H1 (cell line): ENCODE results near the gene INPP5A. TPM values are rescaled to one million over a fixed set of nuclear protein-coding genes. Genes with fewer than 3 reads are reported as not detected.
A peak's percentile ranks its signal among the peaks of the same experiment; 100 is the strongest.

ENCODE experiments used
- CTCF ChIA-PET: fragments of 300-600 bp; sonication (Branson Sonifier 250); formaldehyde crosslinking; loops from one replicate; lab custom pipeline; 2021; ENCODE audit not compliant: partially characterized antibody; lab: Charles Lee
- POLR2A ChIA-PET: fragments of 300-600 bp; sonication (Branson Sonifier 250); formaldehyde crosslinking; loops from one replicate; lab custom pipeline; 2021; ENCODE audit warnings: inconsistent platforms; ENCODE audit not compliant: partially characterized antibody; lab: Charles Lee
- DNase-seq, 2 experiments: peaks; one replicate each; pipeline versions ENCODE4 v3.0.0 to v3.0.0-alpha.2; 2010 to 2022; ENCODE audit warnings: low spot score in 2 of 2, low read depth in 1 of 2, mixed read lengths in 1 of 2
- FAIRE-seq: peaks from 2 replicates; lab custom pipeline; 2011; peaks lifted over from hg19 to GRCh38; lab: Jason Lieb, UNC
- H2AFZ ChIP-seq: 2 replicates; pipeline ENCODE4 v1.8.1; 2012; ENCODE audit warnings: low read length, inconsistent platforms
- H2AK5ac ChIP-seq: 2 replicates; pipeline ENCODE4 v1.6.1; 2013; ENCODE audit warnings: low read depth, low read length
- H2BK120ac ChIP-seq: replicated peaks from 2 replicates; pipeline ENCODE3; 2013; ENCODE audit warnings: low read depth, low read length, inconsistent platforms
- H2BK12ac ChIP-seq: 2 replicates; pipeline ENCODE4 v1.6.1; 2013; ENCODE audit warnings: low read depth, low read length
- H2BK15ac ChIP-seq: 2 replicates; pipeline ENCODE4 v1.6.1; 2013; ENCODE audit warnings: low read length
- H2BK20ac ChIP-seq: 2 replicates; pipeline ENCODE4 v1.6.1; 2013; ENCODE audit warnings: low read length
- H2BK5ac ChIP-seq: 2 replicates; pipeline ENCODE4 v1.6.1; 2013; ENCODE audit warnings: low read depth, low read length
- H3K14ac ChIP-seq: 2 replicates; pipeline ENCODE4 v1.6.1; 2013; ENCODE audit warnings: inconsistent platforms; ENCODE audit not compliant: insufficient read length
- H3K18ac ChIP-seq: 2 replicates; pipeline ENCODE4 v1.6.1; 2013; ENCODE audit warnings: low read length; ENCODE audit errors: extremely low read depth
- H3K23ac ChIP-seq: 2 replicates; pipeline ENCODE4 v1.6.1; 2013; ENCODE audit warnings: inconsistent platforms; ENCODE audit not compliant: insufficient read length
- H3K23me2 ChIP-seq: 2 replicates; pipeline ENCODE4 v1.6.1; 2013; ENCODE audit warnings: low read depth, low read length
- H3K27ac ChIP-seq: 2 replicates; pipeline ENCODE4 v1.6.1; 2011; ENCODE audit warnings: low read depth, low read length, inconsistent platforms
- H3K27me3 ChIP-seq, 4 experiments: replicated peaks in 1 of 4; 1 replicate in 1 of 4; 2 replicates in 3 of 4; pipeline versions ENCODE4 v1.6.1 to v1.8.1; 2011 to 2013; ENCODE audit warnings: low read length in 3 of 4, mild to moderate bottlenecking in 3 of 4, inconsistent platforms in 2 of 4, mixed read lengths in 2 of 4, moderate library complexity in 1 of 4; ENCODE audit not compliant: control insufficient read depth in 3 of 4, insufficient read depth in 3 of 4; ENCODE audit errors: extremely low read depth in 1 of 4
- H3K36me3 ChIP-seq, 4 experiments: 2 replicates each; pipeline versions ENCODE4 v1.6.1 to v1.8.1; 2011 to 2013; ENCODE audit warnings: mild to moderate bottlenecking in 4 of 4, low read length in 3 of 4, moderate library complexity in 2 of 4, control low read depth in 1 of 4, inconsistent platforms in 1 of 4; ENCODE audit not compliant: insufficient read depth in 4 of 4, control insufficient read depth in 2 of 4
- H3K4ac ChIP-seq: replicated peaks from 2 replicates; pipeline ENCODE3; 2013; ENCODE audit warnings: low read length, low read depth, mixed read lengths, inconsistent platforms; ENCODE audit not compliant: insufficient read length
- H3K4me1 ChIP-seq, 4 experiments: replicated peaks in 1 of 4; 1 replicate in 1 of 4; 2 replicates in 3 of 4; pipeline versions ENCODE4 v1.6.1 to v1.8.1; 2011 to 2013; ENCODE audit warnings: low read length in 3 of 4, inconsistent platforms in 2 of 4, mixed read lengths in 1 of 4; ENCODE audit not compliant: insufficient read depth in 4 of 4, control insufficient read depth in 3 of 4
- H3K4me2 ChIP-seq, 2 experiments: 2 replicates each; pipeline versions ENCODE4 v1.6.1 to v1.8.1; 2011 to 2013; ENCODE audit warnings: low read depth in 2 of 2, low read length in 2 of 2, control low read depth in 1 of 2, inconsistent platforms in 1 of 2, mild to moderate bottlenecking in 1 of 2; ENCODE audit not compliant: insufficient read depth in 1 of 2
- H3K4me3 ChIP-seq, 4 experiments: fragments of 200-600, 300-600 bp in 1 of 4; sonication (generic), shearing (Covaris generic), sonication (Bioruptor Twin) in 1 of 4; 2 replicates each; pipeline versions ENCODE4 v1.5.1 to v1.8.1; 2011 to 2016; ENCODE audit warnings: low read length in 4 of 4, low read depth in 3 of 4, control low read depth in 2 of 4, inconsistent platforms in 2 of 4, mild to moderate bottlenecking in 2 of 4, mixed read lengths in 1 of 4, moderate library complexity in 1 of 4; ENCODE audit not compliant: insufficient read depth in 2 of 4; ENCODE audit errors: extremely low read depth in 1 of 4
- H3K56ac ChIP-seq: replicated peaks from 2 replicates; pipeline ENCODE3; 2013; ENCODE audit warnings: low read depth, mild to moderate bottlenecking, mixed read lengths, low read length, inconsistent platforms; ENCODE audit not compliant: insufficient read length
- H3K79me1 ChIP-seq: 2 replicates; pipeline ENCODE4 v1.6.1; 2013; ENCODE audit warnings: low read depth, low read length, control low read depth
- H3K79me2 ChIP-seq, 2 experiments: 2 replicates each; pipeline versions ENCODE4 v1.6.1 to v1.8.1; 2012 to 2013; ENCODE audit warnings: low read length in 2 of 2, mild to moderate bottlenecking in 2 of 2, inconsistent platforms in 1 of 2; ENCODE audit not compliant: insufficient read depth in 2 of 2, control insufficient read depth in 1 of 2
- H3K9ac ChIP-seq, 4 experiments: replicated peaks in 1 of 4; 1 replicate in 1 of 4; 2 replicates in 3 of 4; pipeline versions ENCODE4 v1.6.1 to v1.8.1; 2011 to 2013; ENCODE audit warnings: low read depth in 3 of 4, low read length in 3 of 4, control low read depth in 2 of 4, mild to moderate bottlenecking in 2 of 4, moderate library complexity in 2 of 4, inconsistent platforms in 1 of 4; ENCODE audit errors: extremely low read depth in 1 of 4
- H3K9me3 ChIP-seq, 2 experiments: 2 replicates each; pipeline versions ENCODE4 v1.6.1 to v1.8.1; 2012 to 2013; ENCODE audit warnings: mild to moderate bottlenecking in 2 of 2, moderate library complexity in 2 of 2, control low read depth in 1 of 2, inconsistent platforms in 1 of 2, low read depth in 1 of 2, low read length in 1 of 2, mixed read lengths in 1 of 2; ENCODE audit not compliant: insufficient read depth in 2 of 2
- H4K20me1 ChIP-seq, 2 experiments: replicated peaks in 1 of 2; 2 replicates each; pipeline versions ENCODE3 to v1.8.1; 2011 to 2013; ENCODE audit warnings: inconsistent platforms in 2 of 2, low read length in 2 of 2, mild to moderate bottlenecking in 1 of 2; ENCODE audit not compliant: insufficient read depth in 2 of 2, control insufficient read depth in 1 of 2
- H4K5ac ChIP-seq: 2 replicates; pipeline ENCODE4 v1.6.1; 2013; ENCODE audit warnings: low read length, low read depth, mixed read lengths, inconsistent platforms; ENCODE audit not compliant: insufficient read length
- H4K8ac ChIP-seq: 2 replicates; pipeline ENCODE4 v1.8.0; 2013; ENCODE audit warnings: mild to moderate bottlenecking, moderate library complexity, low read length, inconsistent platforms; ENCODE audit not compliant: insufficient read depth; ENCODE audit errors: extremely low read depth
- H4K91ac ChIP-seq: replicated peaks from 2 replicates; pipeline ENCODE3; 2013; ENCODE audit warnings: low read length, mixed read lengths, inconsistent platforms; ENCODE audit not compliant: insufficient read length
- HDAC2 ChIP-seq, 2 experiments: fragments of 300-600 bp in 1 of 2; sonication (generic) in 1 of 2; IDR thresholded peaks; 2 replicates each; pipeline ENCODE4 v1.6.1; 2011 to 2012; ENCODE audit warnings: low read depth in 2 of 2, low read length in 2 of 2, mild to moderate bottlenecking in 2 of 2, moderate library complexity in 2 of 2, borderline replicate concordance in 1 of 2, inconsistent platforms in 1 of 2
- TEAD4 ChIP-seq: IDR thresholded peaks from 2 replicates; pipeline ENCODE4 v1.6.1; 2012; ENCODE audit warnings: low read depth, low read length, inconsistent platforms, mixed read lengths
- WGBS, 2 experiments: shearing (Covaris generic) in 1 of 2; methylation state at CpG; one replicate each; pipeline versions ENCODE4 v1.1.6 to v1.1.7; 2013 to 2015; ENCODE audit warnings: low lambda C conversion rate in 2 of 2, mixed read lengths in 2 of 2, inconsistent platforms in 1 of 2, low coverage in 1 of 2, missing lambda C conversion rate in 1 of 2; ENCODE audit not compliant: insufficient replicate concordance in 2 of 2, insufficient coverage in 1 of 2, insufficient read length in 1 of 2; ENCODE audit errors: extremely low coverage in 1 of 2, missing lambda C conversion rate in 1 of 2; 5-methylcytosine and 5-hydroxymethylcytosine counted together
- polyA plus RNA-seq, 7 experiments: library from polyadenylated mRNA; depleted of rRNA in 3 of 7; stranded (reverse) in 5 of 7; unstranded in 2 of 7; fragments of >200 nt in 5 of 7; fragments of 200-250 nt in 2 of 7; gene quantifications; 1 replicate in 5 of 7; 2 replicates in 1 of 7; 4 replicates in 1 of 7; pipeline versions ENCODE4 v1.2.1 to v1.2.3, GENCODE V29; 2011 to 2013; ENCODE audit warnings: missing spikeins in 2 of 7, mixed read lengths in 2 of 7
- total RNA-seq: library from RNA; stranded (reverse); fragmentation: NEBNext Ultra II Directional; extraction: Animal tissue kit (Norgen Biotek cat#: 25700); gene quantifications from 2 replicates; pipeline ENCODE4 v1.2.1, GENCODE V29; 2021

The INPP5A gene
- total and polyA plus RNA-seq, 2 of the 8 experiments (the other 6 are each of a cell fraction or from before 2014, with no cell fraction given), result 19.7 to 27.5 TPM

- Histone ChIP-seq H4K20me1 (peaks cover 8 to 26% of the 10 kb centered on the region in 2 experiments), H2AK5ac (no peak overlapping the region), H2BK5ac (no peak overlapping the region), H2BK15ac (no peak overlapping the region), H2BK120ac (no peak overlapping the region), H3K14ac (no peak overlapping the region), H4K91ac (no peak overlapping the region), H4K5ac (no peak overlapping the region), H3K23ac (no peak overlapping the region), H3K4me1 (peaks cover 7 to 34% (median 24%) of the 10 kb centered on the region in 4 experiments), H3K36me3 (no peaks in the 10 kb centered on the region), H2BK20ac (no peak overlapping the region), H2BK12ac (no peak overlapping the region), H3K4ac (no peak overlapping the region), H3K9me3 (no peaks in the 10 kb centered on the region), H3K79me1 (peaks cover 11% of the 10 kb centered on the region), H2AFZ (no peak overlapping the region), H3K23me2 (peaks cover 3% of the 10 kb centered on the region; the same call in 1 of the 2 replicates), H3K27me3 (no peaks in the 10 kb centered on the region; a peak in 1 of 7 replicates), H3K56ac (no peak overlapping the region), H3K27ac (no peak overlapping the region), H3K9ac (no peak overlapping the region), H3K79me2 (peaks cover 0 to 3% of the 10 kb centered on the region in 2 experiments; a peak in 1 of 4 replicates), H3K18ac (no peak overlapping the region; the same call in 1 of the 2 replicates), H3K4me2 (no peak overlapping the region), H3K4me3 (no peak overlapping the region), H4K8ac (peak overlapping the region; percentile 57; the same call in 1 of the 2 replicates)
- FAIRE-seq (no peak), DNase-seq (peak in 1 of 2 experiments; percentile 21)
- POLR2A ChIA-PET, result interaction anchor here (0.7 kb wide), 1 partner anchor 9 kb away, joined by 3 read pairs; no protein-coding TSS in a partner anchor
- CTCF ChIA-PET, result interaction anchor here (0.7 to 2.4 kb wide), 6 partner anchors 17 to 116 kb away, joined by 3 to 11 read pairs (median 4); no protein-coding TSS in a partner anchor
- TF ChIP-seq TEAD4 (peak; percentile 67), HDAC2 (IDR thresholded peaks at IDR 0.05; ENCODE audit: borderline replicate concordance in 1 of 2, low read depth in 2 of 2, low read length in 2 of 2) (no peak)
- 73% methylated on average over 19 of the region's 19 CpGs; no CpG with 5 or more reads in 1 of the 2 experiments for WGBS, 2 experiments
These were observed 37.3 kb downstream of the INPP5A start for GRCh38 chr10:132574783-132575319.
